IPS DF 6.9 (cell line): ENCODE results near the gene UPF2.

Experiments used
- DNase-seq: peaks from one replicate; pipeline ENCODE4 v3.0.0-alpha.2; 2013; ENCODE audit warnings: low read depth, low spot score
- H3K27ac ChIP-seq: one replicate; pipeline ENCODE4 v1.5.1; 2013; ENCODE audit warnings: low read length, control low read depth
- H3K27me3 ChIP-seq: 2 replicates; pipeline ENCODE4 v1.6.1; 2013; ENCODE audit warnings: mild to moderate bottlenecking, low read length; ENCODE audit not compliant: control insufficient read depth, insufficient read depth
- H3K36me3 ChIP-seq: 2 replicates; pipeline ENCODE4 v1.6.1; 2013; ENCODE audit warnings: low read length; ENCODE audit not compliant: control insufficient read depth, insufficient read depth
- H3K4me1 ChIP-seq: 2 replicates; pipeline ENCODE4 v1.6.1; 2013; ENCODE audit warnings: low read length; ENCODE audit not compliant: control insufficient read depth, insufficient read depth
- H3K4me3 ChIP-seq: 2 replicates; pipeline ENCODE4 v1.5.1; 2013; ENCODE audit warnings: mild to moderate bottlenecking, low read length
- H3K9me3 ChIP-seq: 2 replicates; pipeline ENCODE4 v1.6.1; 2013; ENCODE audit warnings: low read length, inconsistent platforms; ENCODE audit not compliant: control insufficient read depth, insufficient read depth
- WGBS: extraction: QIAGEN DNeasy Blood & Tissue Kit; methylation state at CpG from one replicate; pipeline ENCODE4 v1.1.7; 2013; ENCODE audit warnings: mixed read lengths, missing lambda C conversion rate; ENCODE audit not compliant: insufficient read length, insufficient coverage; 5-methylcytosine and 5-hydroxymethylcytosine counted together

UPF2 gene

GRCh38 chr10:11870461-11870780 lies 172.2 kb downstream of the UPF2 start:
- H3K4me3 ChIP-seq: no peak overlapping the region
- H3K4me1 ChIP-seq: peaks cover 3% of the 10 kb centered on the region; the same call in 1 of the 2 replicates
- H3K27me3 ChIP-seq: no peaks in the 10 kb centered on the region
- WGBS: no CpG with 5 or more reads among the region's 8 CpGs
- no peaks in the 10 kb centered on the region for H3K9me3 ChIP-seq
- DNase-seq: no peak
- no peaks in the 10 kb centered on the region for H3K36me3 ChIP-seq
- H3K27ac ChIP-seq: no peak overlapping the region
